Upper lobe of right lung (tissue), 1 donor: ENCODE results near the gene KCTD15. TPM values are rescaled to one million over a fixed set of nuclear protein-coding genes. Genes with fewer than 3 reads are reported as not detected.
A peak's percentile ranks its signal among the peaks of the same experiment; 100 is the strongest.

Source experiments
- ATAC-seq: fragments of 200-7000 bp; cut with Tn5 transposase; one replicate; pipeline ENCODE4 v1.9.1; 2020; ENCODE audit warnings: mild to moderate bottlenecking, moderate library complexity
- DNase-seq: peaks from one replicate; pipeline ENCODE4 v3.0.0-alpha.2; 2020
- H3K27ac ChIP-seq: fragments of 200-600 bp; one replicate; pipeline ENCODE4 v1.8.0; 2022
- H3K27me3 ChIP-seq: fragments of 200-600 bp; one replicate; pipeline ENCODE4 v1.8.0; 2022; ENCODE audit warnings: mild to moderate bottlenecking
- H3K36me3 ChIP-seq: fragments of 200-600 bp; one replicate; pipeline ENCODE4 v1.8.0; 2022
- H3K4me1 ChIP-seq: fragments of 200-600 bp; one replicate; pipeline ENCODE4 v1.8.0; 2022
- H3K4me3 ChIP-seq: fragments of 200-600 bp; one replicate; pipeline ENCODE4 v1.8.0; 2022; ENCODE audit warnings: mild to moderate bottlenecking
- H3K9me3 ChIP-seq: fragments of 200-600 bp; one replicate; pipeline ENCODE4 v1.8.0; 2022
- intact Hi-C: fragments of 100-400 bp; cut with DNase I; formaldehyde crosslinking; loops from one replicate; pipeline ENCODE4 v1.11.0; 2022
- total RNA-seq: library from RNA; stranded (reverse); fragmentation: NEBNext Ultra II Directional; extraction: Animal tissue kit (Norgen Biotek cat#: 25700); gene quantifications from one replicate; pipeline ENCODE4 v1.2.1, GENCODE V29; 2021
- TF ChIP-seq, protein P1 (sequence below): fragments of 200-600 bp; IDR thresholded peaks from one replicate; pipeline ENCODE4 v1.8.0; 2022; ENCODE audit warnings: antibody characterized with exemption
- donor health status: DM: no; HTN: yes; CAD: no; lungs with severe emphysema.

The KCTD15 gene
- total RNA-seq, 1 donor from 2014 or later: 48.7 TPM

DNA sequence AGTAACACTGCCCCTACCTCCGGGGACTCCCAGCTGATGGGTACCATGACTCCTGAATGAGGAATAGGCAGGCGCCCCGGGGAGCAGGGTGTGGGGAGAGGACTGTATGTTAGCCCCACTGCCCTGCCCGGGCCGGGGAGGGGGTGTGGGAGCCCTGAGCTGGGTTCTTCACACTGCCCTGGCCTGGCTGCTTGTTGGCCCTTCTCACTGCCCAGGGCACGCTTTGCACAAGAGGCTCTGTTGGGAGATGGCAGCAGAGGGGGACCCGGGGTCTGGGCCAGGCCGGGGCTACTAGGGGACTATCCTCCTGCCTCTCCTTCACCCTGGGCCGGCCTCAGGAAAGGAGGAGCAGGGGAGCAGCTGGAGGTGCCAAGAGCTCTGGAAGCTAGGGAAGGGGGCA, 19.3 kb upstream of the KCTD15 start:
- H3K36me3 ChIP-seq: no peaks in the 10 kb centered on the region
- no peak for ATAC-seq
- intact Hi-C loops: loop anchor here (5.0 kb wide), 1 partner anchor 220 kb away; no protein-coding TSS in a partner anchor
- H3K27me3 ChIP-seq: peaks cover 18% of the 10 kb centered on the region
- DNase-seq: no peak
- TF ChIP-seq, protein P1, sequence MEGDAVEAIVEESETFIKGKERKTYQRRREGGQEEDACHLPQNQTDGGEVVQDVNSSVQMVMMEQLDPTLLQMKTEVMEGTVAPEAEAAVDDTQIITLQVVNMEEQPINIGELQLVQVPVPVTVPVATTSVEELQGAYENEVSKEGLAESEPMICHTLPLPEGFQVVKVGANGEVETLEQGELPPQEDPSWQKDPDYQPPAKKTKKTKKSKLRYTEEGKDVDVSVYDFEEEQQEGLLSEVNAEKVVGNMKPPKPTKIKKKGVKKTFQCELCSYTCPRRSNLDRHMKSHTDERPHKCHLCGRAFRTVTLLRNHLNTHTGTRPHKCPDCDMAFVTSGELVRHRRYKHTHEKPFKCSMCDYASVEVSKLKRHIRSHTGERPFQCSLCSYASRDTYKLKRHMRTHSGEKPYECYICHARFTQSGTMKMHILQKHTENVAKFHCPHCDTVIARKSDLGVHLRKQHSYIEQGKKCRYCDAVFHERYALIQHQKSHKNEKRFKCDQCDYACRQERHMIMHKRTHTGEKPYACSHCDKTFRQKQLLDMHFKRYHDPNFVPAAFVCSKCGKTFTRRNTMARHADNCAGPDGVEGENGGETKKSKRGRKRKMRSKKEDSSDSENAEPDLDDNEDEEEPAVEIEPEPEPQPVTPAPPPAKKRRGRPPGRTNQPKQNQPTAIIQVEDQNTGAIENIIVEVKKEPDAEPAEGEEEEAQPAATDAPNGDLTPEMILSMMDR: no peak
- no peaks in the 10 kb centered on the region for H3K4me1 ChIP-seq
- H3K9me3 ChIP-seq: no peaks in the 10 kb centered on the region
- no peak overlapping the region for H3K27ac ChIP-seq
- H3K4me3 ChIP-seq: no peak overlapping the region

DNA sequence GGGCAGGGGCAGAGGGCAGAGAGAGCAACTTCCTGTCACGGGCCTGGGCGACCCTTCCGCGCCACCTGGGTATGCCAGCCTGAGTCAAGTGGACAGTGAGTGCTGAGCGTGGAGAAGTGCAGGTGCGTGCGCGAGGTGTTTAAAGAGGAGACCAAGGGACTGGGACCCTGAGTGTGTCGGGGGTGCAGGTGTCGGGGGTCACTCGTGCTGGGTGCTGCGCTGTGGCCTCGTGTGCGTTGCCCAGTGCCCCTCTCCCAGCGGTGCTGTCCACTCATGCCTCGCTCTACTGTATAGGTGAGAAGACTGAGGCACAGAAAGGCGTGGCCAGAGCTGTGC, 18.9 kb upstream of the KCTD15 start:
- DNase-seq (no peak), ATAC-seq (no peak)
- intact Hi-C loops: loop anchor here (5.0 kb wide), 1 partner anchor 220 kb away; no protein-coding TSS in a partner anchor
- no peak overlapping the region for H3K27ac ChIP-seq
- peaks cover 18% of the 10 kb centered on the region for H3K27me3 ChIP-seq
- H3K9me3 ChIP-seq: no peaks in the 10 kb centered on the region
- H3K36me3 ChIP-seq: no peaks in the 10 kb centered on the region
- H3K4me1 ChIP-seq: no peaks in the 10 kb centered on the region
- H3K4me3 ChIP-seq: no peak overlapping the region
- TF ChIP-seq, protein P1: no peak

DNA sequence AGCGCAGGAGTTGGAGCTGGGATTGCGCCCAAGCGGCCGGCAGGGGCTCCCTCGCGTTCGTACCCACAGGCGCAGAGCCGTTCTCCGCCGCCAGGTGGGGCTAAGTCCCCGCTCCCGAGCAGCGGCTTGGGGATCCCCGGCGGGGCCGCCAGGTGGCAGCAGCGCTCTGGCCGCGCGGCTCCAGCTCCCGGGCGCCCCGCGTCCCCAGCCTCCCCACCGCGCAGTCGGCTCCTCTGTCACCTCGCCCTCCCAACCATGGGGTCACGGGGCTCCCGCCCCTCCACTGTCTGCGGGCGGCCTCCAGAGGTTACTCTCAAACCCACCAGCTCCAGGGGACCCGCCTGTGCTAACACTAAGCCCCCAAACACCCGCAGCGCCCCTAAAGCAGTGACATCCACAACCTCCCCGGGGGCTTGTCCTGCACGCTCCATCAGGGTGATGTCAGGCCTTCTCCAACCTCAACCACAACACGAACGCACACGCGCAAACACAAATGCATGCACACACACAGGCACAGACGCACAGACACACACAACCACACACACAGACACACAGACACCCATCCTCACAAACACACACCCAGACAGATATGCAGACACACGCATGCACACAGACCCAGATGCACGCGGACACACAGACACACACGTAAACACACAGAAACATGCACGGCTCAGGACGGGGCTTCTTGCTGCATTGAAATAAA, 18.4 kb upstream of the KCTD15 start:
- no peaks in the 10 kb centered on the region for H3K36me3 ChIP-seq
- intact Hi-C loops: loop anchor here (5.0 kb wide), 1 partner anchor 219 kb away; no protein-coding TSS in a partner anchor
- peaks cover 18% of the 10 kb centered on the region for H3K27me3 ChIP-seq
- H3K9me3 ChIP-seq: no peaks in the 10 kb centered on the region
- H3K27ac ChIP-seq: no peak overlapping the region
- TF ChIP-seq, protein P1: peak; percentile 100
- peak; percentile 97 for ATAC-seq
- DNase-seq: peak; percentile 93
- no peak overlapping the region for H3K4me3 ChIP-seq
- no peaks in the 10 kb centered on the region for H3K4me1 ChIP-seq

DNA sequence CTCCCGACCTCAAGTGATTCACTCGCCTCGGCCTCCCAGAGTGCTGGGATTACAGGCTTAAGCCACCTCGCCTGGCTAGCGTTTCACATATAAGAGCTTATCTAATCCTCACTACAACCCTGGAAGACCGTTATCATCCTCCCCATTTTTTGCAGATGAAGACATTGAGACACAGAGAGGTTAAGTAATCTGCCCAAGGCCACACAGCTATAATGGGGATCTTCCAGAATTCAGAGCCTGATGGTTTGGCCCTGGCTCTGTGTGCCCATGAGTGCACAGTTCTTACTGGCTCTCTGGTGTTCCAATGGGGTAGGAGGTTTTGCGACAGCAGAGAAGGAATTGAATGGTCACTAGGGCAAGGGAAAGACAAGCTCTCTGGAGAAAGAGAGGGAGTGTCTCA, 16.8 kb upstream of the KCTD15 start:
- intact Hi-C loops: loop anchor here (5.0 to 10.0 kb wide), 2 partner anchors 217 to 315 kb away; no protein-coding TSS in a partner anchor
- DNase-seq (no peak), ATAC-seq (no peak)
- Histone ChIP-seq H3K27ac (no peak overlapping the region), H3K4me3 (no peak overlapping the region), H3K36me3 (no peaks in the 10 kb centered on the region), H3K4me1 (no peaks in the 10 kb centered on the region), H3K9me3 (no peaks in the 10 kb centered on the region), H3K27me3 (peaks cover 18% of the 10 kb centered on the region)
- TF ChIP-seq, protein P1: no peak

DNA sequence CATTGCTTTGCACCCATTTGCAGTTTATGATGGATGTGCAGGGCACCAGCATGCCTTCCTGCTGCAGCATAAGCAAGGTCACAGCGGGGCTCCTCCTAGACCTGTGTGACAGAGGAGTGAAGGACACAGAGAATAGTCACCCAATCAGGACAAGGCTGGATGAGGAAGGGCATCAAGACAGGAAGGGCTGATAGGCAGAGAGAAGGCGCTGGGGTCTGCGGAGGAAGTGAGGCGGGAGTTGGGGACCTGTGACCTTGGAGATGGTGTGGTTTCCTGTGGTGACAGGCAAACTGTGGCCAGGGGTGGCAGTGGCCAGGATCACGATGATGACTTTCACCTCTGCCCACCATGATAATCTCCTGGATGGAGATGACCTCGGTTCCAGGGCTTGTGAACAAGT, 16.4 kb upstream of the KCTD15 start:
- Histone ChIP-seq H3K4me1 (no peaks in the 10 kb centered on the region), H3K4me3 (no peak overlapping the region), H3K27me3 (peaks cover 18% of the 10 kb centered on the region), H3K36me3 (no peaks in the 10 kb centered on the region), H3K9me3 (no peaks in the 10 kb centered on the region), H3K27ac (no peak overlapping the region)
- TF ChIP-seq, protein P1: no peak
- no peak for DNase-seq
- intact Hi-C loops: loop anchor here (10.0 kb wide), 1 partner anchor 315 kb away; no protein-coding TSS in a partner anchor
- no peak for ATAC-seq
